Neural cell (in vitro differentiated cells): ENCODE measurements around the gene RAMP2.

Experiments
- EP300 ChIP-seq: fragments of 450-650 bp; conservative IDR thresholded peaks from 2 replicates; pipeline ENCODE4 v1.6.1; 2014; ENCODE audit warnings: antibody characterized with exemption, mild to moderate bottlenecking, moderate library complexity; ENCODE audit not compliant: poor library complexity, severe bottlenecking
- EZH2 ChIP-seq: fragments of 200-600, 300-800 bp; shearing (Covaris generic), sonication (generic); IDR thresholded peaks from 2 replicates; pipeline ENCODE4 v1.6.1; 2014; ENCODE audit warnings: antibody characterized with exemption, low read length, borderline replicate concordance, mild to moderate bottlenecking; ENCODE audit not compliant: insufficient read depth, poor library complexity, severe bottlenecking
- MXI1 ChIP-seq: fragments of 450-650 bp; conservative IDR thresholded peaks from 2 replicates; pipeline ENCODE4 v1.6.1; 2014; ENCODE audit warnings: antibody characterized with exemption, mild to moderate bottlenecking; ENCODE audit not compliant: poor library complexity, severe bottlenecking
- POLR2AphosphoS5 ChIP-seq: IDR thresholded peaks from 2 replicates; pipeline ENCODE4 v1.6.1; 2012
- RAD21 ChIP-seq: fragments of 450-650 bp; conservative IDR thresholded peaks from 2 replicates; pipeline ENCODE4 v1.6.1; 2014; ENCODE audit warnings: antibody characterized with exemption, mild to moderate bottlenecking, moderate library complexity
- SMC3 ChIP-seq: fragments of 450-650 bp; conservative IDR thresholded peaks from 2 replicates; pipeline ENCODE4 v1.6.1; 2014; ENCODE audit warnings: antibody characterized with exemption, mild to moderate bottlenecking, moderate library complexity; ENCODE audit not compliant: poor library complexity
- TAF1 ChIP-seq: IDR thresholded peaks from 2 replicates; pipeline ENCODE4 v1.6.1; 2012; ENCODE audit warnings: low read depth
- TF ChIP-seq, protein P1 (sequence below): fragments of 450-650 bp; IDR thresholded peaks from 2 replicates; pipeline ENCODE4 v1.5.1; 2014; ENCODE audit warnings: antibody characterized with exemption, mild to moderate bottlenecking, moderate library complexity; ENCODE audit not compliant: poor library complexity, severe bottlenecking
- TF ChIP-seq, protein P2 (sequence below): IDR thresholded peaks from 2 replicates; pipeline ENCODE4 v1.6.1; 2012; ENCODE audit warnings: borderline replicate concordance

DNA sequence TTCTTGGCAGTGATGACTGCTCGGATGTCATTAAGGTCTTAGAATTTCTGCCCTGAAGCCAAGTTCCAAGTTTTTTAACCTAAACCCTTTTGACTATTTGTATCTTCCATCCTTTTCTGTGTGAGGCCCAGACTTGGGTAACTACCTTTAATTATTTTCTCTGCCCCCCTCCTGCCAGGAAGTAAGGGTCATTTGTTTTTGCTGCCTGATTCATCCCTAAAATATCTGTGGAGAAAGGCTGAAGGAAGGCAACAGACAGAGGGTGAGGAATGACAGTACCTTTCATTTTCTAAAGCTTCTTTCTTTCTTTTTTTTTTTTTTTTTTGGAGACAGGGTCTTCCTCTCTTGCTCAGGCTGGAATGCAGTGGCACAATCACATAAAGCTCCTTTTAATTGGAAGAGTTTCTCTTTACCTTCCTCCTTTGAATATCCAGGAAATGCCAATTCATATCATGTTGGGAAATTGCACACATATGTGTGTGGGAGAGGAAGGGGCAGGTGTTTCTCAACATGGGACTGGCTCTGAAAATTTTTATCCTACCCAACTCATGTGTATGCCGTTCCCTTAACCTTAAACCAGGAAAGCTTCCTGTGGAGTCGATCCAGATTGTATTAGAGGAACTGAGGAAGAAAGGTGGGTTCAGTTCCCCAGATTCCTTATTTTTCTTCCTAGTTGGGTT lies 13.2 kb downstream of the RAMP2 start:
- TF ChIP-seq, protein P1, sequence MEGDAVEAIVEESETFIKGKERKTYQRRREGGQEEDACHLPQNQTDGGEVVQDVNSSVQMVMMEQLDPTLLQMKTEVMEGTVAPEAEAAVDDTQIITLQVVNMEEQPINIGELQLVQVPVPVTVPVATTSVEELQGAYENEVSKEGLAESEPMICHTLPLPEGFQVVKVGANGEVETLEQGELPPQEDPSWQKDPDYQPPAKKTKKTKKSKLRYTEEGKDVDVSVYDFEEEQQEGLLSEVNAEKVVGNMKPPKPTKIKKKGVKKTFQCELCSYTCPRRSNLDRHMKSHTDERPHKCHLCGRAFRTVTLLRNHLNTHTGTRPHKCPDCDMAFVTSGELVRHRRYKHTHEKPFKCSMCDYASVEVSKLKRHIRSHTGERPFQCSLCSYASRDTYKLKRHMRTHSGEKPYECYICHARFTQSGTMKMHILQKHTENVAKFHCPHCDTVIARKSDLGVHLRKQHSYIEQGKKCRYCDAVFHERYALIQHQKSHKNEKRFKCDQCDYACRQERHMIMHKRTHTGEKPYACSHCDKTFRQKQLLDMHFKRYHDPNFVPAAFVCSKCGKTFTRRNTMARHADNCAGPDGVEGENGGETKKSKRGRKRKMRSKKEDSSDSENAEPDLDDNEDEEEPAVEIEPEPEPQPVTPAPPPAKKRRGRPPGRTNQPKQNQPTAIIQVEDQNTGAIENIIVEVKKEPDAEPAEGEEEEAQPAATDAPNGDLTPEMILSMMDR = no peak
- TF ChIP-seq EZH2 (no peak), POLR2AphosphoS5 (no peak), EP300 (no peak), RAD21 (no peak), TAF1 (no peak), SMC3 (no peak), MXI1 (no peak)
- TF ChIP-seq, protein P2, sequence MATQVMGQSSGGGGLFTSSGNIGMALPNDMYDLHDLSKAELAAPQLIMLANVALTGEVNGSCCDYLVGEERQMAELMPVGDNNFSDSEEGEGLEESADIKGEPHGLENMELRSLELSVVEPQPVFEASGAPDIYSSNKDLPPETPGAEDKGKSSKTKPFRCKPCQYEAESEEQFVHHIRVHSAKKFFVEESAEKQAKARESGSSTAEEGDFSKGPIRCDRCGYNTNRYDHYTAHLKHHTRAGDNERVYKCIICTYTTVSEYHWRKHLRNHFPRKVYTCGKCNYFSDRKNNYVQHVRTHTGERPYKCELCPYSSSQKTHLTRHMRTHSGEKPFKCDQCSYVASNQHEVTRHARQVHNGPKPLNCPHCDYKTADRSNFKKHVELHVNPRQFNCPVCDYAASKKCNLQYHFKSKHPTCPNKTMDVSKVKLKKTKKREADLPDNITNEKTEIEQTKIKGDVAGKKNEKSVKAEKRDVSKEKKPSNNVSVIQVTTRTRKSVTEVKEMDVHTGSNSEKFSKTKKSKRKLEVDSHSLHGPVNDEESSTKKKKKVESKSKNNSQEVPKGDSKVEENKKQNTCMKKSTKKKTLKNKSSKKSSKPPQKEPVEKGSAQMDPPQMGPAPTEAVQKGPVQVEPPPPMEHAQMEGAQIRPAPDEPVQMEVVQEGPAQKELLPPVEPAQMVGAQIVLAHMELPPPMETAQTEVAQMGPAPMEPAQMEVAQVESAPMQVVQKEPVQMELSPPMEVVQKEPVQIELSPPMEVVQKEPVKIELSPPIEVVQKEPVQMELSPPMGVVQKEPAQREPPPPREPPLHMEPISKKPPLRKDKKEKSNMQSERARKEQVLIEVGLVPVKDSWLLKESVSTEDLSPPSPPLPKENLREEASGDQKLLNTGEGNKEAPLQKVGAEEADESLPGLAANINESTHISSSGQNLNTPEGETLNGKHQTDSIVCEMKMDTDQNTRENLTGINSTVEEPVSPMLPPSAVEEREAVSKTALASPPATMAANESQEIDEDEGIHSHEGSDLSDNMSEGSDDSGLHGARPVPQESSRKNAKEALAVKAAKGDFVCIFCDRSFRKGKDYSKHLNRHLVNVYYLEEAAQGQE = no peak
